ENCODE data around the gene TNS4. TPM values are rescaled to one million over a fixed set of nuclear protein-coding genes. Genes with fewer than 3 reads are reported as not detected.

Gene TNS4
- total RNA-seq, 4 donors from 2014 or later: 730 to 1,745 (median 1,078) TPM

DNA sequence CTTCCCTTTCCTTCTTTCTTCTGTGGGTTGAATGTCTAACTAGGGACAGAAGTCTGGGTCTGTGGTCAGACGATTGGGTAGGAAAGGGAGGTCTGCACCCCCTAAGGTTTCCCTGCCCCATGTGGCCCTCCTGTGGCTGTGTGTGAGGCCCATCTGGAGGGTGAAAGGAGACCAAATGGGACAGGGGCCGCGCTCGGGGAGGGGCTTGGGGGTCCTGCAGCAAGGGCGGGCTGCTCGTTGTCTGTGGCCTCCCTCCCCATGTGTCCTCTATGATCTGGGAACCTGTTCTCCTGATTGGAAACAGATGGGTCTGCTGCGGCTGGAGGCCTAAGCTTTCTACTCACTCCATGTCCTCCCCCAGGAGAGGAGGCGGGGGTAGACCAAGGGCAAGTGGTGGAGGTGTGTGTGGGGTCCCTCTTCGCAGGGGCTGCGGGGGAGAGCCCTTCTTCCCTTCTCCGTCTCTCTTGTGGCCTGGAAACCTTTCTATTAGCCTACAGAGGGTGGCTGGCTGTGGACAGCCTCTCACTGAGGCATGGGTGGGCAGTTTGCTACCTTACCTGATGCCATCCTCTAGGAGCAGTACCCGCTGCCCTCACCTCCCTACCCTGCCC is 39.6 kb downstream of the TNS4 start:
- 79% methylated on average over 9 of the region's 12 CpGs for WGBS
- Histone ChIP-seq H3K27ac (peak overlapping the region; percentile 10), H3K4me1 (peaks cover 59% of the 10 kb centered on the region), H3K4me3 (no peak overlapping the region), H3K9me3 (no peaks in the 10 kb centered on the region), H3K36me3 (no peaks in the 10 kb centered on the region), H3K27me3 (no peaks in the 10 kb centered on the region)
- TF ChIP-seq, protein P1, sequence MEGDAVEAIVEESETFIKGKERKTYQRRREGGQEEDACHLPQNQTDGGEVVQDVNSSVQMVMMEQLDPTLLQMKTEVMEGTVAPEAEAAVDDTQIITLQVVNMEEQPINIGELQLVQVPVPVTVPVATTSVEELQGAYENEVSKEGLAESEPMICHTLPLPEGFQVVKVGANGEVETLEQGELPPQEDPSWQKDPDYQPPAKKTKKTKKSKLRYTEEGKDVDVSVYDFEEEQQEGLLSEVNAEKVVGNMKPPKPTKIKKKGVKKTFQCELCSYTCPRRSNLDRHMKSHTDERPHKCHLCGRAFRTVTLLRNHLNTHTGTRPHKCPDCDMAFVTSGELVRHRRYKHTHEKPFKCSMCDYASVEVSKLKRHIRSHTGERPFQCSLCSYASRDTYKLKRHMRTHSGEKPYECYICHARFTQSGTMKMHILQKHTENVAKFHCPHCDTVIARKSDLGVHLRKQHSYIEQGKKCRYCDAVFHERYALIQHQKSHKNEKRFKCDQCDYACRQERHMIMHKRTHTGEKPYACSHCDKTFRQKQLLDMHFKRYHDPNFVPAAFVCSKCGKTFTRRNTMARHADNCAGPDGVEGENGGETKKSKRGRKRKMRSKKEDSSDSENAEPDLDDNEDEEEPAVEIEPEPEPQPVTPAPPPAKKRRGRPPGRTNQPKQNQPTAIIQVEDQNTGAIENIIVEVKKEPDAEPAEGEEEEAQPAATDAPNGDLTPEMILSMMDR (IDR thresholded peaks at IDR 0.05): no peak
- no peak for TF ChIP-seq POLR2AphosphoS5 (IDR thresholded peaks at IDR 0.05)
- TF ChIP-seq EP300 (IDR thresholded peaks at IDR 0.05): no peak
- no peak for TF ChIP-seq POLR2A (IDR thresholded peaks at IDR 0.05)
- DNase-seq (ENCODE audit: low spot score in 2 of 2): no peak

DNA sequence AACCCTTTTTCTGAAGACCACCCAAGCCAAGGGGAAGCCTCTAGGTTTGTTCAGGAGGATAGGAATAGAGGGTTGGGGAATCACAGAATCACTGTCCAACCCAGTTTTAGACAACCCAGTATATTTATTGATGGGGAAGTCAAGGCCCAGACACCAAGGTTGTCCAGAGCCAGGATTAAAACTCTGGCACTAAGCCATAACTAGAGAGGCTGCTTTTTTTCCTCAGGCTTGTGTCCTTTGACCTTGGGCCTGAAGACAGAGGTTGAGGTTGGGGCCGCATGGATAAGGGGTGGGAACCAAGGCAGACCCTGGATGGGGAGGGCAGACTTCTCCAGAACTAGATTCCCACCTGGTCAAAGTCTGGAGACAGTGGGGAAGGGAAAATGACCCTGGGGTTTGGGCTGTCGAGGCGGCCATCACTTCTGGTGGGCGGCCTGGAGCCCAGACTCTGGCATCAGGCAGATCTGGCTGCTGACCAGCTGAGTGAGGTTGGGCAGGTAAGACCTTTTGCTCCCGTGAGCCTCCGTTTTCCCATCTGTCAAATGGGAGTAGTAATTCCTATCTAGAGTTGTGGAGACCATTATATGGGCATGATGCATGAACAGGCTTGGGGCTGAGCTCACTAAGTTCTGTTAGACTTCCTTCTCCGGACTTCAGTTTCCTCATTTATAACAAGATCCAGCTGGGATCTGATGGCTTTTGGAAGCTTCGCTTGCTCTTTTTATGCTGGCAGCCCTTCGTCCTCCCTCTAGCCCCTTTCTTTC is 40.3 kb downstream of the TNS4 start:
- Histone ChIP-seq H3K27ac (peak overlapping the region; percentile 1), H3K36me3 (peaks cover 4% of the 10 kb centered on the region), H3K9me3 (no peaks in the 10 kb centered on the region), H3K4me1 (peaks cover 66% of the 10 kb centered on the region), H3K27me3 (no peaks in the 10 kb centered on the region), H3K4me3 (no peak overlapping the region)
- 68% methylated on average over 8 of the region's 9 CpGs for WGBS
- DNase-seq (ENCODE audit: low spot score in 2 of 2): no peak
- TF ChIP-seq POLR2AphosphoS5 (IDR thresholded peaks at IDR 0.05): no peak
- TF ChIP-seq, protein P1 (IDR thresholded peaks at IDR 0.05): no peak
- no peak for TF ChIP-seq EP300 (IDR thresholded peaks at IDR 0.05)
- no peak for TF ChIP-seq POLR2A (IDR thresholded peaks at IDR 0.05)

DNA sequence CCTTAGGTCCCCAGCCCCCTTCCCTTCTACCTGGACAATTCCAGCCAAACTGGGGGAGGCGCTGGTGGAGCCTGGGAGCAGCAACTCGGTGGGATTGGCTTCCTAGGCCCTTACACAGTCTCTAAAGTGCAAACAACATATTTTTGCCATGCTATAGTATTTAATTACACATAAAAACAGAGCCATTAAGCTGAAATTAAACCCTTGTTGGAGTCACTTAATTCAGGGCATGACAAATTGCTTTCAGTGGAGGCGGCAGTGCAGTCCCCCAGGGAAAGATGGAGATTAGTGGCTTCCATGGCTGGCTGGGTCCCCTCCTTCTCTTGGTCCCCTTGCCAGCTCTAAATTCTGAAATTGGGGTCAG is 40.8 kb downstream of the TNS4 start:
- Histone ChIP-seq H3K36me3 (peaks cover 8% of the 10 kb centered on the region), H3K27ac (no peak overlapping the region), H3K27me3 (no peaks in the 10 kb centered on the region), H3K4me1 (peaks cover 67% of the 10 kb centered on the region), H3K4me3 (no peak overlapping the region), H3K9me3 (no peaks in the 10 kb centered on the region)
- TF ChIP-seq, protein P1 (IDR thresholded peaks at IDR 0.05): no peak
- TF ChIP-seq POLR2AphosphoS5 (IDR thresholded peaks at IDR 0.05) (no peak), POLR2A (IDR thresholded peaks at IDR 0.05) (no peak), EP300 (IDR thresholded peaks at IDR 0.05) (no peak)
- no peak for DNase-seq (ENCODE audit: low spot score in 2 of 2)
- WGBS: 75% methylated on average over 3 of the region's 3 CpGs

DNA sequence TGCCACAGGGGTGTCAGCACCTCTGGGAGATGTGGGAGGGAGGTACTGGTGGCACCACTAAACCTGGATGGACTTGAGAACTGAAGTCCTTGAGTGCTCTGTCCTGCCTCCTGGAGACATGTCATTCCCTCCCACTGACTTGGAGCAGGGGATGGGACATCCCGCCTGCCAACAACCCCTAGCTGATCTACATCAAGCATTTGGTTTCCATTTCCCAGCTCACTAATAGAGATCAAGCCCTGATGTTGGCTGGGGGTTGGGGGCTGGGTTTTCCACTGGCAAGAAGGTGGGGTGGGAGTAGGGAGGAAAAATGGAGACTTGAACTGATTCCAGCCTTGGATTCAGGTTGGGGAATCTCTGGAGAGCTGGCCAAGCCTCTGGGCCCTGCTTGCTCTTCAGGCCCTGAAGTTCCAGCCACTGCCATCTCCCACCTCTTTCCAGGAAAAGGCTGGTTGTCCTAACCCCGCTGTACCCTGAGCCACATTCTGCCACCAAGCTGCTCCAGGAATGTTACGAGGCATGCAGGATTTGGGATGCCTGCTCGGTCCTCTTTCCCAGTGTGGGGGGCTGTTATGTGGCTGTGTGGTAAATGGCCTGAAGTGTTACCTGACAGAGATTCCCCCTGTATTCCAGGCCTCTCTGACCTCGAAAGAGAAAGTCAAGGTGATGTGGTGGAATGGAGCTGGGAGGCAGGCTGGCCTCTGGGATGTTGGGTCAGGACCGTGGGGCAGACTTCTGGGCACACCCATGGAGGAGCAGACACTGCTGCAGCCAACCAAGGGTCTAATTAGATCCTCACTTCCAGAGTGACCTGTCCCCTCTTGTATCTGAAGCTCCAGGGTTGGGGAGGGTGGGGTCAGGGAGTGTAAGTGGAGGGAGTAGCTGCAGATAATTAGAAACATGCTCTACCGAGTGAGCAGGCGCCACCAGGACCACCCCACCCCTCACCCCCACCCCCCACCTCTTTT is 41.5 kb downstream of the TNS4 start:
- Histone ChIP-seq H3K4me3 (no peak overlapping the region), H3K9me3 (no peaks in the 10 kb centered on the region), H3K27ac (no peak overlapping the region), H3K36me3 (peaks cover 13% of the 10 kb centered on the region), H3K27me3 (no peaks in the 10 kb centered on the region), H3K4me1 (peaks cover 67% of the 10 kb centered on the region)
- no peak for DNase-seq (ENCODE audit: low spot score in 2 of 2)
- WGBS: 61% methylated on average over 7 of the region's 8 CpGs
- TF ChIP-seq, protein P1 (IDR thresholded peaks at IDR 0.05): no peak
- TF ChIP-seq EP300 (IDR thresholded peaks at IDR 0.05) (no peak), POLR2AphosphoS5 (IDR thresholded peaks at IDR 0.05) (no peak), POLR2A (IDR thresholded peaks at IDR 0.05) (no peak)

Measured in suprapubic skin (tissue), 4 donors.